SK-N-SH treated with all-trans-retinoic acid at 6 μM for 48 hours (cell line): ENCODE data around the gene RHBDL2.

ENCODE experiments used
- ATAC-seq: fragments of 200-7000 bp; cut with Tn5 transposase; 3 replicates; pipeline ENCODE4 v1.9.1; 2020; ENCODE audit warnings: mild to moderate bottlenecking, moderate library complexity
- ARNTL ChIP-seq: fragments of 450-650 bp; formaldehyde crosslinking; IDR thresholded peaks from 2 replicates; pipeline ENCODE4 v1.5.0; 2020; ENCODE audit warnings: low read depth, mild to moderate bottlenecking, moderate library complexity, borderline replicate concordance
- BACH2 ChIP-seq: fragments of 250-450 bp; sonication (Bioruptor Pico); IDR thresholded peaks from 2 replicates; pipeline ENCODE4 v1.9.0; 2021; ENCODE audit warnings: mild to moderate bottlenecking, borderline replicate concordance
- CREB5 ChIP-seq: fragments of 250-450 bp; sonication (Bioruptor Pico); IDR thresholded peaks from 2 replicates; pipeline ENCODE4 v1.5.1; 2020; ENCODE audit warnings: low read depth, mild to moderate bottlenecking, moderate library complexity
- CSDC2 ChIP-seq: fragments of 250-450 bp; sonication (Bioruptor Pico); IDR thresholded peaks from 2 replicates; pipeline ENCODE4 v1.5.0; 2020; ENCODE audit warnings: mild to moderate bottlenecking, moderate library complexity
- CSRNP3 ChIP-seq: fragments of 250-450 bp; sonication (Bioruptor Pico); IDR thresholded peaks from 2 replicates; pipeline ENCODE4 v1.5.1; 2021; ENCODE audit warnings: mild to moderate bottlenecking, moderate library complexity
- ESRRG ChIP-seq: fragments of 250-450 bp; sonication (Bioruptor Pico); IDR thresholded peaks from 2 replicates; pipeline ENCODE4 v1.6.1; 2021; ENCODE audit warnings: mild to moderate bottlenecking
- GLIS3 ChIP-seq: fragments of 250-450 bp; sonication (Bioruptor Pico); IDR thresholded peaks from 2 replicates; pipeline ENCODE4 v1.5.0; 2020; ENCODE audit warnings: mild to moderate bottlenecking, moderate library complexity
- OSR1 ChIP-seq: fragments of 250-450 bp; sonication (Bioruptor Pico); IDR thresholded peaks from 2 replicates; pipeline ENCODE4 v1.8.0; 2022; ENCODE audit warnings: moderate library complexity, mild to moderate bottlenecking, inconsistent platforms
- PPARA ChIP-seq: fragments of 250-450 bp; sonication (Bioruptor Pico); IDR thresholded peaks from 2 replicates; pipeline ENCODE4 v1.5.0; 2020; ENCODE audit warnings: mild to moderate bottlenecking, borderline replicate concordance
- RARB ChIP-seq: fragments of 250-450 bp; sonication (Bioruptor Pico); IDR thresholded peaks from 2 replicates; pipeline ENCODE4 v1.8.0; 2021; ENCODE audit warnings: mild to moderate bottlenecking, moderate library complexity
- SNAI2 ChIP-seq: fragments of 250-450 bp; sonication (Bioruptor Pico); IDR thresholded peaks from 2 replicates; pipeline ENCODE4 v1.5.0; 2020; ENCODE audit warnings: mild to moderate bottlenecking, moderate library complexity
- TOX ChIP-seq: fragments of 250-450 bp; sonication (Bioruptor Pico); IDR thresholded peaks from 2 replicates; pipeline ENCODE4 v1.8.0; 2021; ENCODE audit warnings: mild to moderate bottlenecking, moderate library complexity, borderline replicate concordance
- ZC3H10 ChIP-seq: fragments of 250-450 bp; sonication (Bioruptor Pico); IDR thresholded peaks from 2 replicates; pipeline ENCODE4 v1.5.1; 2021; ENCODE audit warnings: mild to moderate bottlenecking, moderate library complexity
- ZFP3 ChIP-seq: fragments of 250-450 bp; sonication (Bioruptor Pico); IDR thresholded peaks from 2 replicates; pipeline ENCODE4 v1.5.0; 2020; ENCODE audit warnings: mild to moderate bottlenecking, moderate library complexity
- ZFP30 ChIP-seq: fragments of 450-650 bp; formaldehyde crosslinking; IDR thresholded peaks from 2 replicates; pipeline ENCODE4 v1.5.0; 2022; ENCODE audit warnings: mild to moderate bottlenecking, moderate library complexity
- ZNF565 ChIP-seq: fragments of 450-650 bp; formaldehyde crosslinking; conservative IDR thresholded peaks from 2 replicates; pipeline ENCODE4 v1.5.0; 2020; ENCODE audit warnings: low read depth, mild to moderate bottlenecking, moderate library complexity
- ZNF70 ChIP-seq: fragments of 450-650 bp; formaldehyde crosslinking; IDR thresholded peaks from 2 replicates; pipeline ENCODE4 v1.5.0; 2020; ENCODE audit warnings: mild to moderate bottlenecking, moderate library complexity
- ZNF8 ChIP-seq: fragments of 450-650 bp; formaldehyde crosslinking; IDR thresholded peaks from 2 replicates; pipeline ENCODE4 v1.5.0; 2020; ENCODE audit warnings: mild to moderate bottlenecking, moderate library complexity
- TF ChIP-seq, protein P1 (sequence below): fragments of 250-450 bp; sonication (Bioruptor Pico); IDR thresholded peaks from 2 replicates; pipeline ENCODE4 v1.8.0; 2020; ENCODE audit warnings: mild to moderate bottlenecking, moderate library complexity, borderline replicate concordance
- TF ChIP-seq, protein P2 (sequence below): fragments of 250-450 bp; sonication (Bioruptor Pico); IDR thresholded peaks from 2 replicates; pipeline ENCODE4 v1.8.0; 2021; ENCODE audit warnings: low read depth, mild to moderate bottlenecking, moderate library complexity, borderline replicate concordance
- TF ChIP-seq, protein P3 (sequence below): fragments of 250-450 bp; sonication (Bioruptor Pico); IDR thresholded peaks from 2 replicates; pipeline ENCODE4 v1.5.0; 2020; ENCODE audit warnings: mild to moderate bottlenecking, moderate library complexity

RHBDL2 gene

GRCh38 chr1:38953433-38953860, 11.8 kb upstream of the RHBDL2 start:
- no peak for ATAC-seq

GRCh38 chr1:38950553-38950952, 8.9 kb upstream of the RHBDL2 start:
- TF ChIP-seq, protein P1, sequence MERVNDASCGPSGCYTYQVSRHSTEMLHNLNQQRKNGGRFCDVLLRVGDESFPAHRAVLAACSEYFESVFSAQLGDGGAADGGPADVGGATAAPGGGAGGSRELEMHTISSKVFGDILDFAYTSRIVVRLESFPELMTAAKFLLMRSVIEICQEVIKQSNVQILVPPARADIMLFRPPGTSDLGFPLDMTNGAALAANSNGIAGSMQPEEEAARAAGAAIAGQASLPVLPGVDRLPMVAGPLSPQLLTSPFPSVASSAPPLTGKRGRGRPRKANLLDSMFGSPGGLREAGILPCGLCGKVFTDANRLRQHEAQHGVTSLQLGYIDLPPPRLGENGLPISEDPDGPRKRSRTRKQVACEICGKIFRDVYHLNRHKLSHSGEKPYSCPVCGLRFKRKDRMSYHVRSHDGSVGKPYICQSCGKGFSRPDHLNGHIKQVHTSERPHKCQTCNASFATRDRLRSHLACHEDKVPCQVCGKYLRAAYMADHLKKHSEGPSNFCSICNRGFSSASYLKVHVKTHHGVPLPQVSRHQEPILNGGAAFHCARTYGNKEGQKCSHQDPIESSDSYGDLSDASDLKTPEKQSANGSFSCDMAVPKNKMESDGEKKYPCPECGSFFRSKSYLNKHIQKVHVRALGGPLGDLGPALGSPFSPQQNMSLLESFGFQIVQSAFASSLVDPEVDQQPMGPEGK: no peak
- TF ChIP-seq GLIS3 (CRISPR knock-in tag) (no peak), CSRNP3 (CRISPR knock-in tag) (no peak), ZNF70 (CRISPR knock-in tag) (no peak), BACH2 (CRISPR knock-in tag) (no peak), RARB (CRISPR knock-in tag) (no peak), PPARA (CRISPR knock-in tag) (no peak), CREB5 (CRISPR knock-in tag) (no peak), ZFP30 (no peak), CSDC2 (CRISPR knock-in tag) (no peak), ZNF8 (CRISPR knock-in tag) (no peak), ZNF565 (CRISPR knock-in tag) (no peak), ZC3H10 (CRISPR knock-in tag) (no peak), SNAI2 (CRISPR knock-in tag) (no peak), ZFP3 (CRISPR knock-in tag) (no peak)
- TF ChIP-seq, protein P2, sequence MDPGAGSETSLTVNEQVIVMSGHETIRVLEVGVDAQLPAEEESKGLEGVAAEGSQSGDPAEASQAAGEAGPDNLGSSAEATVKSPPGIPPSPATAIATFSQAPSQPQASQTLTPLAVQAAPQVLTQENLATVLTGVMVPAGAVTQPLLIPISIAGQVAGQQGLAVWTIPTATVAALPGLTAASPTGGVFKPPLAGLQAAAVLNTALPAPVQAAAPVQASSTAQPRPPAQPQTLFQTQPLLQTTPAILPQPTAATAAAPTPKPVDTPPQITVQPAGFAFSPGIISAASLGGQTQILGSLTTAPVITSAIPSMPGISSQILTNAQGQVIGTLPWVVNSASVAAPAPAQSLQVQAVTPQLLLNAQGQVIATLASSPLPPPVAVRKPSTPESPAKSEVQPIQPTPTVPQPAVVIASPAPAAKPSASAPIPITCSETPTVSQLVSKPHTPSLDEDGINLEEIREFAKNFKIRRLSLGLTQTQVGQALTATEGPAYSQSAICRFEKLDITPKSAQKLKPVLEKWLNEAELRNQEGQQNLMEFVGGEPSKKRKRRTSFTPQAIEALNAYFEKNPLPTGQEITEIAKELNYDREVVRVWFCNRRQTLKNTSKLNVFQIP: no peak
- TF ChIP-seq, protein P3, sequence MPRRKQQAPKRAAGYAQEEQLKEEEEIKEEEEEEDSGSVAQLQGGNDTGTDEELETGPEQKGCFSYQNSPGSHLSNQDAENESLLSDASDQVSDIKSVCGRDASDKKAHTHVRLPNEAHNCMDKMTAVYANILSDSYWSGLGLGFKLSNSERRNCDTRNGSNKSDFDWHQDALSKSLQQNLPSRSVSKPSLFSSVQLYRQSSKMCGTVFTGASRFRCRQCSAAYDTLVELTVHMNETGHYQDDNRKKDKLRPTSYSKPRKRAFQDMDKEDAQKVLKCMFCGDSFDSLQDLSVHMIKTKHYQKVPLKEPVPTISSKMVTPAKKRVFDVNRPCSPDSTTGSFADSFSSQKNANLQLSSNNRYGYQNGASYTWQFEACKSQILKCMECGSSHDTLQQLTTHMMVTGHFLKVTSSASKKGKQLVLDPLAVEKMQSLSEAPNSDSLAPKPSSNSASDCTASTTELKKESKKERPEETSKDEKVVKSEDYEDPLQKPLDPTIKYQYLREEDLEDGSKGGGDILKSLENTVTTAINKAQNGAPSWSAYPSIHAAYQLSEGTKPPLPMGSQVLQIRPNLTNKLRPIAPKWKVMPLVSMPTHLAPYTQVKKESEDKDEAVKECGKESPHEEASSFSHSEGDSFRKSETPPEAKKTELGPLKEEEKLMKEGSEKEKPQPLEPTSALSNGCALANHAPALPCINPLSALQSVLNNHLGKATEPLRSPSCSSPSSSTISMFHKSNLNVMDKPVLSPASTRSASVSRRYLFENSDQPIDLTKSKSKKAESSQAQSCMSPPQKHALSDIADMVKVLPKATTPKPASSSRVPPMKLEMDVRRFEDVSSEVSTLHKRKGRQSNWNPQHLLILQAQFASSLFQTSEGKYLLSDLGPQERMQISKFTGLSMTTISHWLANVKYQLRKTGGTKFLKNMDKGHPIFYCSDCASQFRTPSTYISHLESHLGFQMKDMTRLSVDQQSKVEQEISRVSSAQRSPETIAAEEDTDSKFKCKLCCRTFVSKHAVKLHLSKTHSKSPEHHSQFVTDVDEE (CRISPR knock-in tag): no peak
- no peak for ATAC-seq

More at GRCh38 chr1:38953433-38953860, 11.8 kb upstream of the RHBDL2 start:
- no peak for TF ChIP-seq OSR1

GRCh38 chr1:38944547-38944946, 2.9 kb upstream of the RHBDL2 start:
- no peak for ATAC-seq

GRCh38 chr1:38942664-38943428, 1.2 kb upstream of the RHBDL2 start:
- no peak for ATAC-seq
- TF ChIP-seq TOX (CRISPR knock-in tag) (no peak), ESRRG (CRISPR knock-in tag) (no peak), BACH2 (CRISPR knock-in tag) (no peak), ZNF70 (CRISPR knock-in tag) (no peak), ZNF8 (CRISPR knock-in tag) (no peak), SNAI2 (CRISPR knock-in tag) (no peak), ARNTL (CRISPR knock-in tag) (no peak)

More at GRCh38 chr1:38944547-38944946, 2.9 kb upstream of the RHBDL2 start:
- TF ChIP-seq SNAI2 (CRISPR knock-in tag) (no peak), BACH2 (CRISPR knock-in tag) (no peak), RARB (CRISPR knock-in tag) (no peak), ZFP3 (CRISPR knock-in tag) (no peak)
